Upper lobe of left lung (tissue), 6 donors: Measurements from ENCODE around the gene RHOH. TPM values are rescaled to one million over a fixed set of nuclear protein-coding genes. Genes with fewer than 3 reads are reported as not detected.

Source experiments
- ATAC-seq, 2 donors: fragments of 200-7000 bp; cut with Tn5 transposase; one replicate each; pipeline ENCODE4 v1.9.1; 2022; ENCODE audit warnings: mild to moderate bottlenecking in 2 of 2, moderate library complexity in 2 of 2; ENCODE audit not compliant: low FRiP score in 2 of 2
- DNase-seq, 2 donors: peaks; one replicate each; pipeline ENCODE4 v3.0.0-alpha.2; 2019 to 2020
- H3K27ac ChIP-seq, 4 donors: fragments of 200-600 bp; sonication (generic); one replicate each; pipeline ENCODE4 v1.5.1; 2016 to 2019
- H3K27me3 ChIP-seq, 4 donors: fragments of 200-600 bp; sonication (generic); one replicate each; pipeline ENCODE4 v1.5.1; 2017 to 2019
- H3K36me3 ChIP-seq, 4 donors: fragments of 200-600 bp; sonication (generic); one replicate each; pipeline ENCODE4 v1.5.1; 2016 to 2019
- H3K4me1 ChIP-seq, 4 donors: fragments of 200-600 bp; sonication (generic); one replicate each; pipeline ENCODE4 v1.5.1; 2018 to 2019
- H3K4me3 ChIP-seq, 4 donors: fragments of 200-600 bp; sonication (generic); one replicate each; pipeline ENCODE4 v1.5.1; 2017 to 2019; ENCODE audit warnings: mild to moderate bottlenecking in 2 of 4, moderate library complexity in 1 of 4
- H3K9me3 ChIP-seq, 4 donors: fragments of 200-600 bp; sonication (generic); one replicate each; pipeline ENCODE4 v1.5.1; 2018 to 2019
- EP300 ChIP-seq, 4 donors: sonication (generic); formaldehyde crosslinking; IDR thresholded peaks; one replicate each; pipeline ENCODE4 v1.5.1; 2017; ENCODE audit warnings: antibody characterized with exemption in 4 of 4, control low read depth in 2 of 4
- POLR2A ChIP-seq, 4 donors: fragments of 450-650 bp; IDR thresholded peaks; one replicate each; pipeline ENCODE4 v1.5.1; 2016 to 2017; ENCODE audit warnings: antibody characterized with exemption in 4 of 4, mild to moderate bottlenecking in 2 of 4
- POLR2AphosphoS5 ChIP-seq, 2 donors: sonication (generic); formaldehyde crosslinking; IDR thresholded peaks; one replicate each; pipeline ENCODE4 v1.5.1; 2017; ENCODE audit warnings: antibody characterized with exemption in 2 of 2
- WGBS, 2 donors: methylation state at CpG; one replicate each; pipeline ENCODE4 v1.1.5; 2017 to 2018; 5-methylcytosine and 5-hydroxymethylcytosine counted together
- total RNA-seq, 6 donors: library from RNA; depleted of rRNA in 4 of 6; stranded (reverse); fragments of >200 nt in 4 of 6; gene quantifications; one replicate each; pipeline versions ENCODE4 v1.1.0 to v1.2.1, GENCODE V29; 2016 to 2021
- TF ChIP-seq, protein P1 (sequence below), 6 experiments: fragments of 450-650 bp in 4 of 6; fragments of 200-600 bp in 2 of 6; sonication (generic) in 2 of 6; IDR thresholded peaks; one replicate each; pipeline ENCODE4 v1.5.1; 2016 to 2019; ENCODE audit warnings: antibody characterized with exemption in 6 of 6
- donor health status: DM: no; HTN: no; CAD: no; lungs with moderate emphysema.
- donor health status: DM: no; HTN: yes; CAD: no; lungs with severe emphysema.

RHOH gene
- total RNA-seq, 6 donors from 2014 or later, result 5.5 to 19.9 (median 8.4) TPM

DNA sequence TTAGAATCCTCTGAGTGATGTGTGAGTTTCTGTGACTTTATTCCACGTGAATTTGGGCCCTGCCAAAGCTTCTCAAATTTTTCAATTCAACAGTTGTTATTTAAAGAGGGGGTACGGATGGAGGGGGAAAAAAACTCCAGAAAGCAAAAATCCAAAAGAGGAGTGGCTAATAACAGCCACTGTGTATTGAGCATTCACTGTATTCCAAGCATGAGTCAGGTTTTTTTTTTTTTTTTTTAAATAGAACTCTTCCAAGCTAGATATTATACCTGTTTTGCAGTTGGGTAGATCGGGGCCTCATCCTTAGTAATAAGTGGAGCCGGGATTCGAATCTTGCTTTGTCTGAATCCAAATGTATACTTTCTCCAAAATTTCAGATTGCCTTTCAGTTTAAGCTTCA is 6.4 kb upstream of the RHOH start:
- H3K4me1 ChIP-seq, result peaks cover 0 to 5% (median 0%) of the 10 kb centered on the region in 4 donors
- ATAC-seq, result no peak
- H3K27ac ChIP-seq, result no peak overlapping the region
- H3K36me3 ChIP-seq, result no peaks in the 10 kb centered on the region
- no peak for TF ChIP-seq POLR2A (IDR thresholded peaks at IDR 0.05)
- TF ChIP-seq POLR2AphosphoS5 (IDR thresholded peaks at IDR 0.05), result no peak
- TF ChIP-seq, protein P1, sequence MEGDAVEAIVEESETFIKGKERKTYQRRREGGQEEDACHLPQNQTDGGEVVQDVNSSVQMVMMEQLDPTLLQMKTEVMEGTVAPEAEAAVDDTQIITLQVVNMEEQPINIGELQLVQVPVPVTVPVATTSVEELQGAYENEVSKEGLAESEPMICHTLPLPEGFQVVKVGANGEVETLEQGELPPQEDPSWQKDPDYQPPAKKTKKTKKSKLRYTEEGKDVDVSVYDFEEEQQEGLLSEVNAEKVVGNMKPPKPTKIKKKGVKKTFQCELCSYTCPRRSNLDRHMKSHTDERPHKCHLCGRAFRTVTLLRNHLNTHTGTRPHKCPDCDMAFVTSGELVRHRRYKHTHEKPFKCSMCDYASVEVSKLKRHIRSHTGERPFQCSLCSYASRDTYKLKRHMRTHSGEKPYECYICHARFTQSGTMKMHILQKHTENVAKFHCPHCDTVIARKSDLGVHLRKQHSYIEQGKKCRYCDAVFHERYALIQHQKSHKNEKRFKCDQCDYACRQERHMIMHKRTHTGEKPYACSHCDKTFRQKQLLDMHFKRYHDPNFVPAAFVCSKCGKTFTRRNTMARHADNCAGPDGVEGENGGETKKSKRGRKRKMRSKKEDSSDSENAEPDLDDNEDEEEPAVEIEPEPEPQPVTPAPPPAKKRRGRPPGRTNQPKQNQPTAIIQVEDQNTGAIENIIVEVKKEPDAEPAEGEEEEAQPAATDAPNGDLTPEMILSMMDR (IDR thresholded peaks at IDR 0.05), result no peak
- no peak for TF ChIP-seq EP300 (IDR thresholded peaks at IDR 0.05)
- H3K9me3 ChIP-seq, result no peaks in the 10 kb centered on the region
- H3K27me3 ChIP-seq, result no peaks in the 10 kb centered on the region
- no peak overlapping the region for H3K4me3 ChIP-seq
- 81 to 84% methylated on average over 5 of the region's 5 CpGs for WGBS, 2 donors
- DNase-seq, result no peak

GRCh38 chr4:40190880-40191815 is 5.7 kb upstream of the RHOH start:
- Histone ChIP-seq H3K4me3 (no peak overlapping the region), H3K27me3 (no peaks in the 10 kb centered on the region)
- no peak for ATAC-seq

GRCh38 chr4:40192114-40193015 is 4.5 kb upstream of the RHOH start:
- no peaks in the 10 kb centered on the region for H3K36me3 ChIP-seq
- no peak for DNase-seq
- peaks cover 0 to 5% (median 0%) of the 10 kb centered on the region in 4 donors for H3K4me1 ChIP-seq
- TF ChIP-seq, protein P1 (IDR thresholded peaks at IDR 0.05), result no peak
- TF ChIP-seq EP300 (IDR thresholded peaks at IDR 0.05) (no peak), POLR2A (IDR thresholded peaks at IDR 0.05) (no peak), POLR2AphosphoS5 (IDR thresholded peaks at IDR 0.05) (no peak)
- peak overlapping the region in 1 of 4 donors; percentile 69 for H3K27ac ChIP-seq
- ATAC-seq, result no peak
- WGBS, 2 donors, result 77 to 85% methylated on average over 8 of the region's 8 CpGs
- no peak overlapping the region for H3K4me3 ChIP-seq
- H3K27me3 ChIP-seq, result no peaks in the 10 kb centered on the region
- no peaks in the 10 kb centered on the region for H3K9me3 ChIP-seq

More at GRCh38 chr4:40190880-40191815, 5.7 kb upstream of the RHOH start:
- H3K27ac ChIP-seq, result no peak overlapping the region
- peaks cover 0 to 5% (median 0%) of the 10 kb centered on the region in 4 donors for H3K4me1 ChIP-seq
- no peak for DNase-seq
- no peaks in the 10 kb centered on the region for H3K9me3 ChIP-seq
- H3K36me3 ChIP-seq, result no peaks in the 10 kb centered on the region
- 57% methylated on average over 14 of the region's 14 CpGs for WGBS, 2 donors
- no peak for TF ChIP-seq POLR2AphosphoS5 (IDR thresholded peaks at IDR 0.05)
- TF ChIP-seq EP300 (IDR thresholded peaks at IDR 0.05), result no peak
- TF ChIP-seq, protein P1 (IDR thresholded peaks at IDR 0.05), result no peak
- TF ChIP-seq POLR2A (IDR thresholded peaks at IDR 0.05), result no peak

DNA sequence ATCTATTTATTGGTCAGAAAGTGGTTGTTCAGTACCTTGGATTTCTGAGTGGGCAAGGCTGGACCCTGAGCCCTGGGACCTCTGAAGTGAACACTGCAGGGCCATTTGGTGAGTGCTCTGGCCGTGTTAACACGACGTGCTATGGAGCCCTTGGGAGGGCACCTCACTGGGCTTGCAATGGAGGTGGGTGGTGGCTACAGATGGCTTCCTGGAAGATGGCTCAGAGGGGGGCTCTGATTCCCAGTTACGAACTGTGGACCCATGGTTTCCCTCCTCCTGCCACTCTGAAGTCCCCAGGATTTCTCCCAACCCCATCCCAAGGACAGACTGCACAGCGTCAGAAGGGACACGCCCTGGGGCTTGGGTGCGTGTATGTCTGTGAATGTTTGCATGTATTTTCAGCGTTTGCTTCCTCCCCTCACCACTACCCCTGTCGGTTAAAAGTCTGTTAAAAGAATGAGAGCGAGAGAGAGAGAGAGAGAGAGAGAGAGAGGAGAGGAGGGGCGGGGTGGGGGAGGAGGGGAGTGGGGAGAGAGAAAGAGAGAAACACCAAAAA is 3.7 kb upstream of the RHOH start:
- DNase-seq (no peak), ATAC-seq (no peak)
- Histone ChIP-seq H3K9me3 (no peaks in the 10 kb centered on the region), H3K27ac (peak overlapping the region in 1 of 4 donors; percentile 69), H3K4me1 (peaks cover 0 to 5% (median 0%) of the 10 kb centered on the region in 4 donors), H3K4me3 (no peak overlapping the region), H3K27me3 (no peaks in the 10 kb centered on the region), H3K36me3 (no peaks in the 10 kb centered on the region)
- no peak for TF ChIP-seq EP300 (IDR thresholded peaks at IDR 0.05)
- TF ChIP-seq POLR2A (IDR thresholded peaks at IDR 0.05), result peak in 1 of 4 donors; percentile 17
- no peak for TF ChIP-seq POLR2AphosphoS5 (IDR thresholded peaks at IDR 0.05)
- WGBS, 2 donors, result 53 to 66% methylated on average over 10 to 11 of the region's 11 CpGs
